Left colon (tissue), 2 donors: ENCODE measurements around the gene TLCD1. TPM values are rescaled to one million over a fixed set of nuclear protein-coding genes. Genes with fewer than 3 reads are reported as not detected.

Experiments
- ATAC-seq: fragments of 200-7000 bp; cut with Tn5 transposase; one replicate; pipeline ENCODE4 v1.9.1; 2020; ENCODE audit warnings: mild to moderate bottlenecking, moderate library complexity
- DNase-seq, 2 donors: peaks; one replicate each; pipeline ENCODE4 v3.0.0-alpha.2; 2020
- intact Hi-C, 2 donors: fragments of 100-400 bp; cut with DNase I in 1 of 2; cut with micrococcal nuclease in 1 of 2; formaldehyde crosslinking; loops; one replicate each; pipeline versions ENCODE4 v1.11.2 to v1.14.0; 2022; cut with DNase I, micrococcal nuclease
- total RNA-seq, 2 donors: library from RNA; stranded (reverse); fragmentation: NEBNext Ultra II Directional; extraction: Animal tissue kit (Norgen Biotek cat#: 25700); gene quantifications; one replicate each; pipeline ENCODE4 v1.2.1, GENCODE V29; 2021
- donor health status: DM: no; HTN: no; CAD: no.
- donor health status: DM: yes; HTN: yes; CAD: no.

The TLCD1 gene
- total RNA-seq, 2 donors from 2014 or later = 7.1 to 12.8 TPM

GRCh38 chr17:28704219-28704858 lies 21.7 kb downstream of the TLCD1 start:
- ATAC-seq (no peak), DNase-seq (no peak)
- intact Hi-C loops = no loop called here

GRCh38 chr17:28703552-28704218 lies 22.3 kb downstream of the TLCD1 start:
- ATAC-seq = no peak
- intact Hi-C loops = no loop called here
- no peak for DNase-seq

- intact Hi-C loops = no loop called here
- ATAC-seq (no peak), DNase-seq (no peak)
Observed at GRCh38 chr17:28702752-28703150, 23.3 kb downstream of the TLCD1 start.

- DNase-seq (no peak), ATAC-seq (no peak)
- intact Hi-C loops = no loop called here
Observed at GRCh38 chr17:28702026-28702751, 23.8 kb downstream of the TLCD1 start.

GRCh38 chr17:28700830-28701492 lies 25.1 kb downstream of the TLCD1 start:
- no peak for DNase-seq
- no peak for ATAC-seq
- intact Hi-C loops = no loop called here

- ATAC-seq (no peak), DNase-seq (no peak)
- intact Hi-C loops = no loop called here
Observed at GRCh38 chr17:28700278-28700677, 25.8 kb downstream of the TLCD1 start.

- ATAC-seq = peak; percentile 95
- peak; percentile 84 to 86 for DNase-seq
- intact Hi-C loops = no loop called here
Observed at GRCh38 chr17:28698253-28698941, 27.6 kb downstream of the TLCD1 start.

GRCh38 chr17:28693869-28694268 lies 32.2 kb downstream of the TLCD1 start:
- ATAC-seq = no peak
- intact Hi-C loops = no loop called here
- DNase-seq = no peak

GRCh38 chr17:28689011-28689410 lies 37.0 kb downstream of the TLCD1 start:
- ATAC-seq (no peak), DNase-seq (no peak)
- intact Hi-C loops = no loop called here

- intact Hi-C loops = no loop called here
- ATAC-seq (no peak), DNase-seq (no peak)
Observed at GRCh38 chr17:28688481-28688880, 37.6 kb downstream of the TLCD1 start.

- ATAC-seq = no peak
- no peak for DNase-seq
- intact Hi-C loops = no loop called here
Observed at GRCh38 chr17:28686296-28686695, 39.7 kb downstream of the TLCD1 start.

- intact Hi-C loops = no loop called here
- DNase-seq (no peak), ATAC-seq (no peak)
Observed at GRCh38 chr17:28685366-28685765, 40.7 kb downstream of the TLCD1 start.

- DNase-seq (peak; percentile 47 to 55), ATAC-seq (peak; percentile 89)
- intact Hi-C loops = no loop called here
Observed at GRCh38 chr17:28684963-28685362, 41.1 kb downstream of the TLCD1 start.

- no peak for DNase-seq
- intact Hi-C loops = no loop called here
- ATAC-seq = no peak
Observed at GRCh38 chr17:28682655-28683054, 43.4 kb downstream of the TLCD1 start.

- peak; percentile 95 for ATAC-seq
- intact Hi-C loops = no loop called here
- DNase-seq = peak in 1 of 2 donors; percentile 32
Observed at GRCh38 chr17:28675980-28676379, 50.1 kb downstream of the TLCD1 start.

GRCh38 chr17:28675490-28675889 lies 50.5 kb downstream of the TLCD1 start:
- ATAC-seq (no peak), DNase-seq (no peak)
- intact Hi-C loops = no loop called here
